H1 (cell line): Measurements from ENCODE around the gene SPOCD1. TPM values are rescaled to one million over a fixed set of nuclear protein-coding genes. Genes with fewer than 3 reads are reported as not detected.

Experiments
- CTCF ChIA-PET: fragments of 300-600 bp; sonication (Branson Sonifier 250); formaldehyde crosslinking; loops from one replicate; lab custom pipeline; 2021; ENCODE audit not compliant: partially characterized antibody; lab: Charles Lee
- POLR2A ChIA-PET: fragments of 300-600 bp; sonication (Branson Sonifier 250); formaldehyde crosslinking; loops from one replicate; lab custom pipeline; 2021; ENCODE audit warnings: inconsistent platforms; ENCODE audit not compliant: partially characterized antibody; lab: Charles Lee
- DNase-seq, 2 experiments: peaks; one replicate each; pipeline versions ENCODE4 v3.0.0 to v3.0.0-alpha.2; 2010 to 2022; ENCODE audit warnings: low spot score in 2 of 2, low read depth in 1 of 2, mixed read lengths in 1 of 2
- FAIRE-seq: peaks from 2 replicates; lab custom pipeline; 2011; peaks lifted over from hg19 to GRCh38; lab: Jason Lieb, UNC
- H2AFZ ChIP-seq: 2 replicates; pipeline ENCODE4 v1.8.1; 2012; ENCODE audit warnings: low read length, inconsistent platforms
- H2AK5ac ChIP-seq: 2 replicates; pipeline ENCODE4 v1.6.1; 2013; ENCODE audit warnings: low read depth, low read length
- H2BK120ac ChIP-seq: replicated peaks from 2 replicates; pipeline ENCODE3; 2013; ENCODE audit warnings: low read depth, low read length, inconsistent platforms
- H2BK12ac ChIP-seq: 2 replicates; pipeline ENCODE4 v1.6.1; 2013; ENCODE audit warnings: low read depth, low read length
- H2BK15ac ChIP-seq: 2 replicates; pipeline ENCODE4 v1.6.1; 2013; ENCODE audit warnings: low read length
- H2BK20ac ChIP-seq: 2 replicates; pipeline ENCODE4 v1.6.1; 2013; ENCODE audit warnings: low read length
- H2BK5ac ChIP-seq: 2 replicates; pipeline ENCODE4 v1.6.1; 2013; ENCODE audit warnings: low read depth, low read length
- H3K14ac ChIP-seq: 2 replicates; pipeline ENCODE4 v1.6.1; 2013; ENCODE audit warnings: inconsistent platforms; ENCODE audit not compliant: insufficient read length
- H3K18ac ChIP-seq: 2 replicates; pipeline ENCODE4 v1.6.1; 2013; ENCODE audit warnings: low read length; ENCODE audit errors: extremely low read depth
- H3K23ac ChIP-seq: 2 replicates; pipeline ENCODE4 v1.6.1; 2013; ENCODE audit warnings: inconsistent platforms; ENCODE audit not compliant: insufficient read length
- H3K23me2 ChIP-seq: 2 replicates; pipeline ENCODE4 v1.6.1; 2013; ENCODE audit warnings: low read depth, low read length
- H3K27ac ChIP-seq: 2 replicates; pipeline ENCODE4 v1.6.1; 2011; ENCODE audit warnings: low read depth, low read length, inconsistent platforms
- H3K27me3 ChIP-seq, 4 experiments: replicated peaks in 1 of 4; 1 replicate in 1 of 4; 2 replicates in 3 of 4; pipeline versions ENCODE4 v1.6.1 to v1.8.1; 2011 to 2013; ENCODE audit warnings: low read length in 3 of 4, mild to moderate bottlenecking in 3 of 4, inconsistent platforms in 2 of 4, mixed read lengths in 2 of 4, moderate library complexity in 1 of 4; ENCODE audit not compliant: control insufficient read depth in 3 of 4, insufficient read depth in 3 of 4; ENCODE audit errors: extremely low read depth in 1 of 4
- H3K36me3 ChIP-seq, 4 experiments: 2 replicates each; pipeline versions ENCODE4 v1.6.1 to v1.8.1; 2011 to 2013; ENCODE audit warnings: mild to moderate bottlenecking in 4 of 4, low read length in 3 of 4, moderate library complexity in 2 of 4, control low read depth in 1 of 4, inconsistent platforms in 1 of 4; ENCODE audit not compliant: insufficient read depth in 4 of 4, control insufficient read depth in 2 of 4
- H3K4ac ChIP-seq: replicated peaks from 2 replicates; pipeline ENCODE3; 2013; ENCODE audit warnings: low read length, low read depth, mixed read lengths, inconsistent platforms; ENCODE audit not compliant: insufficient read length
- H3K4me1 ChIP-seq, 4 experiments: replicated peaks in 1 of 4; 1 replicate in 1 of 4; 2 replicates in 3 of 4; pipeline versions ENCODE4 v1.6.1 to v1.8.1; 2011 to 2013; ENCODE audit warnings: low read length in 3 of 4, inconsistent platforms in 2 of 4, mixed read lengths in 1 of 4; ENCODE audit not compliant: insufficient read depth in 4 of 4, control insufficient read depth in 3 of 4
- H3K4me2 ChIP-seq, 2 experiments: 2 replicates each; pipeline versions ENCODE4 v1.6.1 to v1.8.1; 2011 to 2013; ENCODE audit warnings: low read depth in 2 of 2, low read length in 2 of 2, control low read depth in 1 of 2, inconsistent platforms in 1 of 2, mild to moderate bottlenecking in 1 of 2; ENCODE audit not compliant: insufficient read depth in 1 of 2
- H3K4me3 ChIP-seq, 4 experiments: fragments of 200-600, 300-600 bp in 1 of 4; sonication (generic), shearing (Covaris generic), sonication (Bioruptor Twin) in 1 of 4; 2 replicates each; pipeline versions ENCODE4 v1.5.1 to v1.8.1; 2011 to 2016; ENCODE audit warnings: low read length in 4 of 4, low read depth in 3 of 4, control low read depth in 2 of 4, inconsistent platforms in 2 of 4, mild to moderate bottlenecking in 2 of 4, mixed read lengths in 1 of 4, moderate library complexity in 1 of 4; ENCODE audit not compliant: insufficient read depth in 2 of 4; ENCODE audit errors: extremely low read depth in 1 of 4
- H3K56ac ChIP-seq: replicated peaks from 2 replicates; pipeline ENCODE3; 2013; ENCODE audit warnings: low read depth, mild to moderate bottlenecking, mixed read lengths, low read length, inconsistent platforms; ENCODE audit not compliant: insufficient read length
- H3K79me1 ChIP-seq: 2 replicates; pipeline ENCODE4 v1.6.1; 2013; ENCODE audit warnings: low read depth, low read length, control low read depth
- H3K79me2 ChIP-seq, 2 experiments: 2 replicates each; pipeline versions ENCODE4 v1.6.1 to v1.8.1; 2012 to 2013; ENCODE audit warnings: low read length in 2 of 2, mild to moderate bottlenecking in 2 of 2, inconsistent platforms in 1 of 2; ENCODE audit not compliant: insufficient read depth in 2 of 2, control insufficient read depth in 1 of 2
- H3K9ac ChIP-seq, 4 experiments: replicated peaks in 1 of 4; 1 replicate in 1 of 4; 2 replicates in 3 of 4; pipeline versions ENCODE4 v1.6.1 to v1.8.1; 2011 to 2013; ENCODE audit warnings: low read depth in 3 of 4, low read length in 3 of 4, control low read depth in 2 of 4, mild to moderate bottlenecking in 2 of 4, moderate library complexity in 2 of 4, inconsistent platforms in 1 of 4; ENCODE audit errors: extremely low read depth in 1 of 4
- H3K9me3 ChIP-seq, 2 experiments: 2 replicates each; pipeline versions ENCODE4 v1.6.1 to v1.8.1; 2012 to 2013; ENCODE audit warnings: mild to moderate bottlenecking in 2 of 2, moderate library complexity in 2 of 2, control low read depth in 1 of 2, inconsistent platforms in 1 of 2, low read depth in 1 of 2, low read length in 1 of 2, mixed read lengths in 1 of 2; ENCODE audit not compliant: insufficient read depth in 2 of 2
- H4K20me1 ChIP-seq, 2 experiments: replicated peaks in 1 of 2; 2 replicates each; pipeline versions ENCODE3 to v1.8.1; 2011 to 2013; ENCODE audit warnings: inconsistent platforms in 2 of 2, low read length in 2 of 2, mild to moderate bottlenecking in 1 of 2; ENCODE audit not compliant: insufficient read depth in 2 of 2, control insufficient read depth in 1 of 2
- H4K5ac ChIP-seq: 2 replicates; pipeline ENCODE4 v1.6.1; 2013; ENCODE audit warnings: low read length, low read depth, mixed read lengths, inconsistent platforms; ENCODE audit not compliant: insufficient read length
- H4K8ac ChIP-seq: 2 replicates; pipeline ENCODE4 v1.8.0; 2013; ENCODE audit warnings: mild to moderate bottlenecking, moderate library complexity, low read length, inconsistent platforms; ENCODE audit not compliant: insufficient read depth; ENCODE audit errors: extremely low read depth
- H4K91ac ChIP-seq: replicated peaks from 2 replicates; pipeline ENCODE3; 2013; ENCODE audit warnings: low read length, mixed read lengths, inconsistent platforms; ENCODE audit not compliant: insufficient read length
- ASH2L ChIP-seq: fragments of 200-600, 300-600 bp; sonication (generic); IDR thresholded peaks from one replicate; pipeline ENCODE4 v1.7.1; 2017; ENCODE audit warnings: low read length
- CTCF ChIP-seq, 3 experiments: IDR thresholded peaks; 1 replicate in 2 of 3; 2 replicates in 1 of 3; pipeline versions ENCODE4 v1.5.1 to v1.6.1; 2011; ENCODE audit warnings: low read length in 3 of 3, mild to moderate bottlenecking in 3 of 3, inconsistent platforms in 2 of 3, low read depth in 1 of 3, moderate library complexity in 1 of 3; ENCODE audit not compliant: insufficient read depth in 1 of 3; ENCODE audit errors: control extremely low read depth in 1 of 3
- EZH2 ChIP-seq: fragments of 200-600 bp; sonication (generic); IDR thresholded peaks from 2 replicates; pipeline ENCODE4 v1.7.1; 2012; ENCODE audit warnings: low read depth, mild to moderate bottlenecking, moderate library complexity, low read length, inconsistent platforms; ENCODE audit not compliant: severe bottlenecking
- POLR2A ChIP-seq, 2 experiments: IDR thresholded peaks; 1 replicate in 1 of 2; 2 replicates in 1 of 2; pipeline ENCODE4 v1.6.1; 2011; ENCODE audit warnings: low read depth in 2 of 2, low read length in 2 of 2, mild to moderate bottlenecking in 2 of 2; ENCODE audit errors: control extremely low read depth in 1 of 2
- RAD21 ChIP-seq, 2 experiments: IDR thresholded peaks in 1 of 2; conservative IDR thresholded peaks in 1 of 2; 2 replicates each; pipeline ENCODE4 v1.6.1; 2011; ENCODE audit warnings: low read depth in 2 of 2, low read length in 2 of 2, improper control_type of control experiment in 1 of 2, inconsistent platforms in 1 of 2, mild to moderate bottlenecking in 1 of 2, moderate library complexity in 1 of 2
- SP1 ChIP-seq: IDR thresholded peaks from 2 replicates; pipeline ENCODE4 v1.6.1; 2011; ENCODE audit warnings: low read depth, low read length
- TAF1 ChIP-seq: IDR thresholded peaks from 2 replicates; pipeline ENCODE4 v1.6.1; 2011; ENCODE audit warnings: mild to moderate bottlenecking, low read depth, low read length
- USF2 ChIP-seq: IDR thresholded peaks from 2 replicates; pipeline ENCODE4 v1.6.1; 2011; ENCODE audit warnings: low read length, improper control_type of control experiment
- WGBS, 2 experiments: shearing (Covaris generic) in 1 of 2; methylation state at CpG; one replicate each; pipeline versions ENCODE4 v1.1.6 to v1.1.7; 2013 to 2015; ENCODE audit warnings: low lambda C conversion rate in 2 of 2, mixed read lengths in 2 of 2, inconsistent platforms in 1 of 2, low coverage in 1 of 2, missing lambda C conversion rate in 1 of 2; ENCODE audit not compliant: insufficient replicate concordance in 2 of 2, insufficient coverage in 1 of 2, insufficient read length in 1 of 2; ENCODE audit errors: extremely low coverage in 1 of 2, missing lambda C conversion rate in 1 of 2; 5-methylcytosine and 5-hydroxymethylcytosine counted together
- polyA plus RNA-seq, 7 experiments: library from polyadenylated mRNA; depleted of rRNA in 3 of 7; stranded (reverse) in 5 of 7; unstranded in 2 of 7; fragments of >200 nt in 5 of 7; fragments of 200-250 nt in 2 of 7; gene quantifications; 1 replicate in 5 of 7; 2 replicates in 1 of 7; 4 replicates in 1 of 7; pipeline versions ENCODE4 v1.2.1 to v1.2.3, GENCODE V29; 2011 to 2013; ENCODE audit warnings: missing spikeins in 2 of 7, mixed read lengths in 2 of 7
- total RNA-seq: library from RNA; stranded (reverse); fragmentation: NEBNext Ultra II Directional; extraction: Animal tissue kit (Norgen Biotek cat#: 25700); gene quantifications from 2 replicates; pipeline ENCODE4 v1.2.1, GENCODE V29; 2021

The SPOCD1 gene
- total and polyA plus RNA-seq, 2 of the 8 experiments (the other 6 are each of a cell fraction or from before 2014, with no cell fraction given): 1.8 to 2.9 TPM

GRCh38 chr1:31745946-31746670 is 69.7 kb downstream of the SPOCD1 start:
- CTCF ChIA-PET: interaction anchor here (0.6 to 9.2 kb wide), 45 partner anchors 8 to 197 kb away, joined by 3 to 130 read pairs (median 6); partner anchors contain the start of gene COL16A1
- Histone ChIP-seq H3K4me3 (no peak overlapping the region), H2BK5ac (peak overlapping the region; percentile 10; the same call in 1 of the 2 replicates), H4K91ac (no peak overlapping the region), H4K5ac (no peak overlapping the region), H3K27ac (no peak overlapping the region), H3K23me2 (no peaks in the 10 kb centered on the region), H3K4me2 (no peak overlapping the region), H3K9me3 (no peaks in the 10 kb centered on the region), H2BK20ac (no peak overlapping the region), H4K8ac (no peak overlapping the region), H3K4me1 (peaks cover 0 to 11% (median 7%) of the 10 kb centered on the region in 4 experiments; a peak in 6 of 7 replicates), H2BK120ac (no peak overlapping the region), H3K79me2 (no peaks in the 10 kb centered on the region), H3K23ac (no peak overlapping the region), H4K20me1 (peaks cover 0 to under 1% of the 10 kb centered on the region in 2 experiments), H3K4ac (peak overlapping the region; percentile 11), H3K79me1 (no peaks in the 10 kb centered on the region), H2BK15ac (peak overlapping the region; percentile 46; the same call in 1 of the 2 replicates), H3K18ac (0 out of 2 replicates have a peak overlapping the region, but pooled peaks have one; percentile 39), H2AK5ac (no peak overlapping the region), H3K14ac (no peak overlapping the region), H3K56ac (no peak overlapping the region), H3K27me3 (no peaks in the 10 kb centered on the region), H2BK12ac (no peak overlapping the region; the same call in 1 of the 2 replicates), H3K9ac (no peak overlapping the region), H2AFZ (no peak overlapping the region), H3K36me3 (no peaks in the 10 kb centered on the region)
- POLR2A ChIA-PET: interaction anchor here (0.7 to 1.9 kb wide), 8 partner anchors 12 to 102 kb away, joined by 3 to 9 read pairs (median 4); partner anchors contain the start of gene PEF1
- FAIRE-seq (no peak), DNase-seq (no peak)
- 80% methylated on average over 15 of the region's 15 CpGs; no CpG with 5 or more reads in 1 of the 2 experiments for WGBS, 2 experiments
- TF ChIP-seq RAD21 (IDR thresholded peaks at IDR 0.05 in 1 of 2, conservative IDR thresholded peaks at IDR 0.05 in 1 of 2; ENCODE audit: low read depth in 2 of 2, low read length in 2 of 2) (no peak), SP1 (no peak), USF2 (no peak), TAF1 (no peak), EZH2 (no peak), POLR2A (IDR thresholded peaks at IDR 0.05; ENCODE audit: control extremely low read depth in 1 of 2, low read depth in 2 of 2, low read length in 2 of 2) (no peak), CTCF (IDR thresholded peaks at IDR 0.05; ENCODE audit: control extremely low read depth in 1 of 3, insufficient read depth in 1 of 3, low read depth in 1 of 3, low read length in 3 of 3) (no peak), ASH2L (no peak)
